ENCODE results near the gene PTPRK.

GRCh38 chr6:128039543-128039942 is 480.9 kb downstream of the PTPRK start:
- TF ChIP-seq EP300 (IDR thresholded peaks at IDR 0.05; ENCODE audit: borderline replicate concordance) (no peak), CREB1 (IDR thresholded peaks at IDR 0.05; ENCODE audit: low read depth) (no peak), YY1 (IDR thresholded peaks at IDR 0.05; ENCODE audit: low read depth) (no peak), REST (IDR thresholded peaks at IDR 0.05; ENCODE audit: low read depth) (no peak)

Measured in Ishikawa (cell line).